PC-3 (cell line): ENCODE data around the gene ESYT2. TPM values are rescaled to one million over a fixed set of nuclear protein-coding genes. Genes with fewer than 3 reads are reported as not detected.
"Not testable (repeated sequence)": the region's sequence is repeated elsewhere in the genome, so short reads cannot be mapped to it uniquely, and the experiment has no call there.

Experiments
- ATAC-seq: fragments of 200-7000 bp; cut with Tn5 transposase; 2 replicates; pipeline ENCODE4 v1.9.1; 2020; ENCODE audit warnings: mild to moderate bottlenecking, moderate library complexity
- BruUV-seq: library from RNA; stranded (reverse); fragments of 400-500 nt; replicated peaks from 2 replicates; lab custom pipeline; 2021; lab: Mats Ljungman, UMichigan
- CTCF ChIA-PET: fragments of 300-600 bp; sonication (Branson Sonifier 250); formaldehyde crosslinking; loops from one replicate; lab custom pipeline; 2022; ENCODE audit warnings: antibody characterized with exemption; lab: Charles Lee
- POLR2A ChIA-PET: fragments of 300-600 bp; sonication (Branson Sonifier 250); formaldehyde crosslinking; loops from one replicate; lab custom pipeline; 2022; ENCODE audit warnings: antibody characterized with exemption; ENCODE audit not compliant: unreplicated experiment; lab: Charles Lee
- DNase-seq: peaks from one replicate; pipeline ENCODE4 v3.0.0-alpha.2; 2015
- H2AFZ ChIP-seq: fragments of 300-600 bp; sonication (generic); 2 replicates; pipeline ENCODE4 v1.6.0; 2016; ENCODE audit warnings: antibody characterized with exemption, low read length
- H3F3A ChIP-seq: fragments of 300-600 bp; sonication (generic); one replicate; pipeline ENCODE4 v1.6.0; 2017; ENCODE audit warnings: antibody characterized with exemption, low read length, control low read depth, mild to moderate bottlenecking; ENCODE audit not compliant: unreplicated experiment
- H3K27ac ChIP-seq: fragments of 300-600 bp; sonication (generic); 2 replicates; pipeline ENCODE4 v1.5.1; 2016; ENCODE audit warnings: mild to moderate bottlenecking, low read length
- H3K27me3 ChIP-seq: fragments of 300-600 bp; sonication (generic); 2 replicates; pipeline ENCODE4 v1.6.1; 2016; ENCODE audit warnings: low read length, mixed read lengths
- H3K36me3 ChIP-seq: fragments of 300-600 bp; sonication (generic); 2 replicates; pipeline ENCODE4 v1.6.1; 2016; ENCODE audit warnings: low read depth, mixed run types, low read length, mixed read lengths
- H3K4me1 ChIP-seq: fragments of 300-600 bp; sonication (generic); 2 replicates; pipeline ENCODE4 v1.5.1; 2016; ENCODE audit warnings: low read length; ENCODE audit not compliant: insufficient read depth
- H3K4me2 ChIP-seq: fragments of 300-600 bp; sonication (generic); 2 replicates; pipeline ENCODE4 v1.6.0; 2016; ENCODE audit warnings: low read length
- H3K4me3 ChIP-seq: fragments of 300-600 bp; sonication (generic); 2 replicates; pipeline ENCODE4 v1.5.1; 2016; ENCODE audit warnings: mild to moderate bottlenecking, low read length, mixed read lengths
- H3K79me2 ChIP-seq: fragments of 300-600 bp; sonication (generic); 2 replicates; pipeline ENCODE4 v1.6.1; 2017; ENCODE audit warnings: low read length, mixed read lengths
- H3K9ac ChIP-seq: fragments of 300-600 bp; sonication (generic); 2 replicates; pipeline ENCODE4 v1.6.0; 2016; ENCODE audit warnings: mild to moderate bottlenecking, low read length
- H3K9me2 ChIP-seq: fragments of 300-600 bp; sonication (generic); replicated peaks from 2 replicates; pipeline ENCODE4 v1.6.1; 2016; ENCODE audit warnings: mixed run types, low read length, mixed read lengths
- H3K9me3 ChIP-seq: fragments of 300-600 bp; sonication (generic); 2 replicates; pipeline ENCODE4 v1.6.1; 2016; ENCODE audit warnings: low read length, mixed read lengths
- H4K20me1 ChIP-seq: fragments of 300-600 bp; sonication (generic); 2 replicates; pipeline ENCODE4 v1.6.1; 2016; ENCODE audit warnings: low read length, mixed read lengths
- CTCF ChIP-seq: fragments of 300-600 bp; sonication (generic); conservative IDR thresholded peaks from 2 replicates; pipeline ENCODE4 v1.5.1; 2017; ENCODE audit warnings: antibody characterized with exemption, low read depth, mild to moderate bottlenecking, low read length
- EZH2 ChIP-seq: fragments of 300-600 bp; sonication (generic); IDR thresholded peaks from one replicate; pipeline ENCODE4 v1.6.1; 2017; ENCODE audit warnings: antibody characterized with exemption, mild to moderate bottlenecking, low read length; ENCODE audit not compliant: unreplicated experiment
- EZH2phosphoT487 ChIP-seq: fragments of 300-600 bp; sonication (generic); IDR thresholded peaks from 2 replicates; pipeline ENCODE4 v1.6.1; 2018; ENCODE audit warnings: mild to moderate bottlenecking, antibody characterized with exemption, low read length, borderline replicate concordance
- intact Hi-C: fragments of 100-400 bp; cut with micrococcal nuclease; formaldehyde crosslinking; loops from 2 replicates; pipeline ENCODE4 v1.9.0; 2023
- total RNA-seq: library from RNA; depleted of rRNA; stranded (reverse); fragments of >200 nt; gene quantifications from 2 replicates; pipeline ENCODE4 v1.2.3, GENCODE V29; 2014

The ESYT2 gene
- total RNA-seq, 1 experiment from 2014 or later = 76.1 TPM

DNA sequence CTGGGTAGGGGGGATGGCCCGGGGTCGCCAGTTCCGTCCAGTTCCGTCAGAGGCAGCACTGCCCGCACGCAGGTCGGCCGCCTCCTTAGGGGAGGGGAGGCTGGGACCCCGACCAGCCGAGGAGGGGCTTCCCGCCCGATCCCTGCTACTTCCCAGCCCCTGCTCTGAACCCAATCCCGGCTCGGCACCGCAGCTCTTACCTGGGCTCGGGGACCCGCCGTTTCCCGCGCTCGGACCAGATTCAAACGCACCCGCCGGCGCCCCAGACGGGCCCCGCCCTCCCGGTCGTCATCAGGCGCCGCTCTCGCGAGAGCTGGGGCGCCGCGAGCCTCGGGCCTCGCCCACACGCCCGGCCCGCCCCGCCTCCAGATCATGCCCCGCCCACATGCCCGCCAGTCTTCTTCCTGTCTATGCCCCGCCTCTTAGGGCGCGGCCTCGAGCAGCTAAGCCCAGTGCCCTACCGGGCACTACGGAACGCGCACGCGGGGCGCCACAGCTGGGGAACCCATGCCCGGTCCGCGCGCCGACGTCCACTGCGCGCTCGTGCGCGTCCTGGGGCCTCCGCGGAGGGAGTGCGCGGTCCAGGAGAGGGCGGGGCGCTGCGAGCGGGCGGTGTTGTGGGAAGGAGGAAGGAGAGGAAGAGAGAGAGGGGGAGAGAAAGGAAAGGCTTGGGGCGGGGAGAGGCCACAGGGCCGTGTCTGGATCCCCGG, 124.6 kb downstream of the ESYT2 start, which contains the start of gene NCAPG2:
Gene NCAPG2, minus strand, starts transcription at position 281 of the 710 bp plus-strand sequence. CDS start 2,905 bp downstream, outside the sequence.
- Histone ChIP-seq H3K4me1 (peaks cover 18% of the 10 kb centered on the region), H3K4me2 (peak within 1 kb of the TSS; percentile 93), H3K79me2 (peaks cover 52% of the 10 kb centered on the region), H3K27ac (peak within 1 kb of the TSS; percentile 58), H2AFZ (peak within 1 kb of the TSS; percentile 81), H3K9ac (peak within 1 kb of the TSS; percentile 99), H4K20me1 (no peaks in the 10 kb centered on the region; the same call in 1 of the 2 replicates), H3K27me3 (no peaks in the 10 kb centered on the region), H3K9me3 (no peaks in the 10 kb centered on the region), H3K9me2 (no peaks in the 10 kb centered on the region), H3K4me3 (peak within 1 kb of the TSS; percentile 99), H3F3A (no peaks in the 10 kb centered on the region), H3K36me3 (peaks cover 20% of the 10 kb centered on the region)
- no TSS peak for BruUV-seq
- TF ChIP-seq CTCF (no peak), EZH2 (no peak), EZH2phosphoT487 (no peak)
- ATAC-seq (peak; percentile 98), DNase-seq (peak; percentile 98)
- intact Hi-C loops = loop anchor here (5.0 kb wide), 1 partner anchor 113 kb away; no protein-coding TSS in a partner anchor
- CTCF ChIA-PET = interaction anchor here (0.6 to 1.1 kb wide), 2 partner anchors 55 to 195 kb away, joined by 3 read pairs; no protein-coding TSS in a partner anchor
- POLR2A ChIA-PET = interaction anchor here (0.6 kb wide), 1 partner anchor 154 kb away, joined by 3 read pairs; no protein-coding TSS in a partner anchor

GRCh38 chr7:158703679-158704523, 125.4 kb downstream of the ESYT2 start:
- BruUV-seq = TSS peak; percentile 60
- peak overlapping the region; percentile 99 for H3K9ac ChIP-seq
- DNase-seq, H3K9me3 ChIP-seq, H4K20me1 ChIP-seq, H3F3A ChIP-seq, ATAC-seq, POLR2A ChIA-PET, H3K9me2 ChIP-seq, H3K27me3 ChIP-seq: not testable (repeated sequence)
- H3K79me2 ChIP-seq = peaks cover 60% of the 10 kb centered on the region
- H3K4me1 ChIP-seq = peaks cover 18% of the 10 kb centered on the region
- peak overlapping the region; percentile 58 for H3K27ac ChIP-seq
- CTCF ChIA-PET = interaction anchor here (0.6 kb wide), 1 partner anchor 194 kb away, joined by 3 read pairs; no protein-coding TSS in a partner anchor
- peak overlapping the region; percentile 92 for H3K4me2 ChIP-seq
- H2AFZ ChIP-seq = peak overlapping the region; percentile 70
- H3K4me3 ChIP-seq = peak overlapping the region; percentile 99
- intact Hi-C loops = loop anchor here (5.0 kb wide), 1 partner anchor 113 kb away; no protein-coding TSS in a partner anchor
- peaks cover 26% of the 10 kb centered on the region for H3K36me3 ChIP-seq

GRCh38 chr7:158702944-158703343, 126.4 kb downstream of the ESYT2 start:
- H3K27ac ChIP-seq = no peak overlapping the region
- no peaks in the 10 kb centered on the region for H3K27me3 ChIP-seq
- no peaks in the 10 kb centered on the region; the same call in 1 of the 2 replicates for H4K20me1 ChIP-seq
- H3K4me3 ChIP-seq = peak overlapping the region; percentile 99
- BruUV-seq = no TSS peak
- H3K9me2 ChIP-seq = no peaks in the 10 kb centered on the region
- no peak for DNase-seq
- peaks cover 34% of the 10 kb centered on the region for H3K36me3 ChIP-seq
- intact Hi-C loops = loop anchor here (5.0 kb wide), 1 partner anchor 114 kb away; no protein-coding TSS in a partner anchor
- H3K4me2 ChIP-seq = peak overlapping the region; percentile 92
- CTCF ChIA-PET = no interaction called here
- H3K9ac ChIP-seq = peak overlapping the region; percentile 99; the same call in 1 of the 2 replicates
- H2AFZ ChIP-seq = no peak overlapping the region
- H3F3A ChIP-seq = no peaks in the 10 kb centered on the region
- peaks cover 18% of the 10 kb centered on the region for H3K4me1 ChIP-seq
- POLR2A ChIA-PET = no interaction called here
- no peak for TF ChIP-seq CTCF
- no peak for TF ChIP-seq EZH2phosphoT487
- TF ChIP-seq EZH2 = no peak
- H3K9me3 ChIP-seq = no peaks in the 10 kb centered on the region
- ATAC-seq = no peak
- H3K79me2 ChIP-seq = peaks cover 69% of the 10 kb centered on the region
